Activated CD8-positive, alpha-beta T cell treated with anti-CD3 and anti-CD28 coated beads for 36 hours (primary cell): Measurements from ENCODE around the gene SELENON. TPM values are rescaled to one million over a fixed set of nuclear protein-coding genes. Genes with fewer than 3 reads are reported as not detected.

Experiments
- ATAC-seq: fragments of 200-7000 bp; cut with Tn5 transposase; one replicate; pipeline ENCODE4 v1.10.0; 2021; ENCODE audit warnings: mild to moderate bottlenecking, moderate library complexity
- CTCF ChIA-PET: fragments of 350-600 bp; sonication (Branson Sonifier 250); formaldehyde crosslinking; loops from one replicate; lab custom pipeline; 2021; ENCODE audit warnings: antibody characterized with exemption; lab: Charles Lee
- POLR2A ChIA-PET: fragments of 350-600 bp; sonication (Branson Sonifier 250); formaldehyde crosslinking; loops from one replicate; lab custom pipeline; 2021; ENCODE audit warnings: antibody characterized with exemption; lab: Charles Lee
- DNase-seq: peaks from one replicate; pipeline ENCODE4 v3.0.0-alpha.2; 2020
- H3K27ac Mint-ChIP-seq: one replicate; pipeline ENCODE4 v1.8.0; 2021; ENCODE audit warnings: mild to moderate bottlenecking, mixed read lengths
- H3K27me3 Mint-ChIP-seq: one replicate; pipeline ENCODE4 v1.8.0; 2021; ENCODE audit warnings: mixed read lengths
- H3K36me3 Mint-ChIP-seq: one replicate; pipeline ENCODE4 v1.8.0; 2021; ENCODE audit warnings: low read depth, mixed read lengths
- H3K4me1 Mint-ChIP-seq: one replicate; pipeline ENCODE4 v1.8.0; 2021; ENCODE audit warnings: low read depth, mixed read lengths
- H3K4me3 Mint-ChIP-seq: one replicate; pipeline ENCODE4 v1.8.0; 2021; ENCODE audit warnings: mild to moderate bottlenecking, moderate library complexity, mixed read lengths
- H3K9me3 Mint-ChIP-seq: one replicate; pipeline ENCODE4 v1.8.0; 2021; ENCODE audit warnings: mixed read lengths
- intact Hi-C: fragments of 100-400 bp; cut with micrococcal nuclease; formaldehyde crosslinking; loops from one replicate; pipeline ENCODE4 v1.10.0; 2022
- total RNA-seq, 2 experiments: library from RNA; stranded (reverse); gene quantifications; one replicate each; pipeline ENCODE4 v1.2.3, GENCODE V29; 2021
- TF ChIP-seq, protein P1 (sequence below): fragments of 200-600 bp; IDR thresholded peaks from one replicate; pipeline ENCODE4 v1.8.0; 2022; ENCODE audit warnings: antibody characterized with exemption, mild to moderate bottlenecking

SELENON gene
- total RNA-seq, 2 experiments from 2014 or later = 15.3 to 17.7 TPM

DNA sequence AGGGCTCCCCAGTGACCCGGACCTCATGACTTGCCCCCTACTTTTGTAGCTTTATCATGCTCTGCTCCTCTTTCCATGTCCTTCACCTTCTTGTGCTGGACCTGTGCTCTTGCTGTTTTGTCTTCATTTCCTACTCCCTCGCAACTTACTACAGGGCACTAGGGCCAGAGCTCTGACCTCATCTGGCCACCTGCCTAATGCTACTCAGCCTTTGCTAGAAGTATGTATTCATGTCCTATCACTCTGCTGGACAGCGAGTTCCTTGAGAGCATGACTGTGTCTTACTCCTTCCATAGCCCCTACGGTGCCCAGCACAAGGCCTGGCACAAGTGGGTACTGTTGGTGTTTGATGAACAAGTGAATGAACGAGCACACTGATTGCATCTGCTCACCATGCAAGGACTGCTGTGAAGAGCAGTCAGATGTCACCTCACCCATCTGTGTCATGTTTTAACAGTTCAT lies 21.7 kb downstream of the SELENON start:
- ChIA-PET POLR2A (interaction anchor here (0.7 to 2.7 kb wide), 7 partner anchors 9 to 271 kb away, joined by 3 to 23 read pairs (median 3); no protein-coding TSS in a partner anchor), CTCF (interaction anchor here (0.6 to 3.3 kb wide), 5 partner anchors 9 to 23 kb away, joined by 3 to 18 read pairs (median 3); no protein-coding TSS in a partner anchor)
- Mint-ChIP-seq H3K4me1 (peaks cover 28% of the 10 kb centered on the region), H3K27ac (peak overlapping the region; percentile 95), H3K9me3 (no peaks in the 10 kb centered on the region), H3K36me3 (peaks cover 10% of the 10 kb centered on the region), H3K27me3 (no peaks in the 10 kb centered on the region), H3K4me3 (peak overlapping the region; percentile 95)
- intact Hi-C loops = no loop called here
- TF ChIP-seq, protein P1, sequence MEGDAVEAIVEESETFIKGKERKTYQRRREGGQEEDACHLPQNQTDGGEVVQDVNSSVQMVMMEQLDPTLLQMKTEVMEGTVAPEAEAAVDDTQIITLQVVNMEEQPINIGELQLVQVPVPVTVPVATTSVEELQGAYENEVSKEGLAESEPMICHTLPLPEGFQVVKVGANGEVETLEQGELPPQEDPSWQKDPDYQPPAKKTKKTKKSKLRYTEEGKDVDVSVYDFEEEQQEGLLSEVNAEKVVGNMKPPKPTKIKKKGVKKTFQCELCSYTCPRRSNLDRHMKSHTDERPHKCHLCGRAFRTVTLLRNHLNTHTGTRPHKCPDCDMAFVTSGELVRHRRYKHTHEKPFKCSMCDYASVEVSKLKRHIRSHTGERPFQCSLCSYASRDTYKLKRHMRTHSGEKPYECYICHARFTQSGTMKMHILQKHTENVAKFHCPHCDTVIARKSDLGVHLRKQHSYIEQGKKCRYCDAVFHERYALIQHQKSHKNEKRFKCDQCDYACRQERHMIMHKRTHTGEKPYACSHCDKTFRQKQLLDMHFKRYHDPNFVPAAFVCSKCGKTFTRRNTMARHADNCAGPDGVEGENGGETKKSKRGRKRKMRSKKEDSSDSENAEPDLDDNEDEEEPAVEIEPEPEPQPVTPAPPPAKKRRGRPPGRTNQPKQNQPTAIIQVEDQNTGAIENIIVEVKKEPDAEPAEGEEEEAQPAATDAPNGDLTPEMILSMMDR = no peak
- DNase-seq (no peak), ATAC-seq (no peak)

DNA sequence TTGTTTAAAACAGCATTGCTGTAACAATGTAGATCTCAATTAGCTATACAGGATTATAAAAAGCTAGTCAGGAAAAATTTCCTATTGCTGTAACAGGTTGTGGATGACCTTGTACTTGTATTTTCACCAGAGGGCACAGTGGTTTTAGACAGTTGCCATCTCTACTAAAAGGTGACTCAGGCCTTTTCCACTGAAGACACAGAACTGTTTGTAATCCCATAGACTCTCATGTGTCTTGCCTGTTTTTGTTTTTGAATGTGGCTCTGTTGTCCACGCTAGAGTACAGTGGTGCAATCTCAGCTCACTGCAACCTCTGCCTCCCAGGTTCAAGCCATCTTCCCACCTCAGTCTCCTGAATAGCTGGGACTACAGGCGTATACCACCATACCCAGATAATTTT lies 25.6 kb downstream of the SELENON start:
- H3K4me3 Mint-ChIP-seq = no peak overlapping the region
- no peaks in the 10 kb centered on the region for H3K27me3 Mint-ChIP-seq
- POLR2A ChIA-PET = interaction anchor here (1.4 kb wide), 2 partner anchors 43 to 49 kb away, joined by 3 to 4 read pairs; no protein-coding TSS in a partner anchor
- TF ChIP-seq, protein P1 = no peak
- peaks cover 15% of the 10 kb centered on the region for H3K4me1 Mint-ChIP-seq
- no peak for DNase-seq
- H3K36me3 Mint-ChIP-seq = peaks cover 29% of the 10 kb centered on the region
- no peak overlapping the region for H3K27ac Mint-ChIP-seq
- H3K9me3 Mint-ChIP-seq = no peaks in the 10 kb centered on the region
- CTCF ChIA-PET = no interaction called here
- ATAC-seq = no peak
- intact Hi-C loops = no loop called here

DNA sequence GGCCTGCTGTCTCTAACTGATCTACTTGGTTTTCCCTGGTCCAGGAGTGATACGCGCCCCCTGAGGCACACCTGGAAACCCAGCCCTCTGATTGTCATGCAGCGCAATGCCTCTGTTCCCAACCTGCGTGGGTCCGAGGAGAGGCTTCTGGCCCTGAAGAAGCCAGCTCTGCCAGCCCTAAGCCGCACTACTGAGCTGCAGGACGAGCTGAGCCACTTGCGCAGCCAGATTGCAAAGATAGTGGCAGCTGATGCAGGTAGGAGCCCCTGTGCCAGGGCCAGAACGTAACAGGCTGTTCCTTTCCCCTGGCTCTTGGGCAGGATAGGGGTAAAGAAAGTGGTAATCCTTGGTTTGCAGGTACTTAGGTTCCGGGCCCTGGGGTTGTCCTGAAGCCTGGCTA lies 26.6 kb downstream of the SELENON start:
- H3K27ac Mint-ChIP-seq = no peak overlapping the region
- H3K4me1 Mint-ChIP-seq = peaks cover 6% of the 10 kb centered on the region
- no peak for DNase-seq
- TF ChIP-seq, protein P1 = no peak
- H3K4me3 Mint-ChIP-seq = no peak overlapping the region
- ChIA-PET CTCF (no interaction called here), POLR2A (interaction anchor here (1.4 kb wide), 2 partner anchors 44 to 48 kb away, joined by 3 to 4 read pairs; no protein-coding TSS in a partner anchor)
- H3K9me3 Mint-ChIP-seq = no peaks in the 10 kb centered on the region
- intact Hi-C loops = no loop called here
- no peak for ATAC-seq
- H3K36me3 Mint-ChIP-seq = peaks cover 34% of the 10 kb centered on the region
- H3K27me3 Mint-ChIP-seq = no peaks in the 10 kb centered on the region

DNA sequence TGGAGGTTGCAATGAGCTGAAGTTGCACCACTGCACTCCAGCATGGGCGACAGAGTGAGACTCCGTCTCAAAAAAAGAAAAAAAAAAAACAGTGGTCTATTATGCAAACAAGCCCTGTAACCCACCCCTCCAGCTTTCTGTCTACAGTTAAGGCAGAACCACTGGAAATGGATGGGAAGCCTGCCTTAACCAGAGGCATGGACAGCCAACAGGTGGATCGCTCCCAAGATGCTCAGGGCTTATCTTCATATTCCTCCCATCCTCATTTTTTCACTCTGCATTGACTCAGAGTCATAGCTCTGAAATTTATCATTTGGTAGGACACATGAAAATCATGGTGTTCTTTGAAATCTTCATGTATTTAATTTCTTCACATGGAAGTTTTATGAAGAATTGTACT lies 28.5 kb downstream of the SELENON start:
- ChIA-PET POLR2A (interaction anchor here (1.5 to 4.4 kb wide), 3 partner anchors 8 to 14 kb away, joined by 4 to 23 read pairs (median 8); partner anchors contain the start of gene MTFR1L), CTCF (interaction anchor here (1.8 kb wide), 1 partner anchor 67 kb away, joined by 6 read pairs; no protein-coding TSS in a partner anchor)
- no peak overlapping the region for H3K4me3 Mint-ChIP-seq
- H3K27me3 Mint-ChIP-seq = no peaks in the 10 kb centered on the region
- ATAC-seq (no peak), DNase-seq (no peak)
- TF ChIP-seq, protein P1 = no peak
- no peaks in the 10 kb centered on the region for H3K9me3 Mint-ChIP-seq
- intact Hi-C loops = no loop called here
- H3K4me1 Mint-ChIP-seq = peaks cover 5% of the 10 kb centered on the region
- H3K36me3 Mint-ChIP-seq = peaks cover 42% of the 10 kb centered on the region
- no peak overlapping the region for H3K27ac Mint-ChIP-seq

DNA sequence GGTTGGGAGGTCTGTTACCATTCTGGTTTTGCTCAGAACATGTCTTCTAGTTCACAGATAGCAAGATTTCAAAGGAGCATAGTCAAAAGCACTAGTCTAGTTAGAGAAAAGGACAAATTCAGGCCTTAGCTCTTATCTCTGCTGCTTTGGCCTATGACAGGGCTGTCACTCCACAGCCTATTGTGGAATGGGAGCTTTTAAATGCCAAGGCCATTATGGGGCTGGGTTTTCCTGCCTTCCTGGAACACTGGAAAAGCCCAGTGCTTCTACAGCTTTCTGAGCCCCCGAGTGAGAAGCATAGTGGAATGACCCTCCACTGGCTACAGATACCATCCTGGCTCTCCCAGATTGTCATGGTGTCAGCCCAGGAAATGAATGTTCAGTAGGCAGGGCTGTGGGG lies 29.1 kb downstream of the SELENON start:
- ChIA-PET CTCF (interaction anchor here (1.8 to 3.6 kb wide), 2 partner anchors 8 to 66 kb away, joined by 6 to 18 read pairs; partner anchors contain the start of gene MTFR1L), POLR2A (interaction anchor here (1.5 to 4.4 kb wide), 3 partner anchors 8 to 14 kb away, joined by 4 to 23 read pairs (median 8); partner anchors contain the start of gene MTFR1L)
- intact Hi-C loops = no loop called here
- H3K4me1 Mint-ChIP-seq = peaks cover 5% of the 10 kb centered on the region
- H3K27me3 Mint-ChIP-seq = no peaks in the 10 kb centered on the region
- H3K27ac Mint-ChIP-seq = no peak overlapping the region
- no peak overlapping the region for H3K4me3 Mint-ChIP-seq
- no peaks in the 10 kb centered on the region for H3K9me3 Mint-ChIP-seq
- TF ChIP-seq, protein P1 = no peak
- ATAC-seq (no peak), DNase-seq (no peak)
- peaks cover 42% of the 10 kb centered on the region for H3K36me3 Mint-ChIP-seq
